Duodenal mucosa (tissue), 2 donors: ENCODE results near the gene OR51B2.

Experiments used
- H3K27ac ChIP-seq: one replicate; pipeline ENCODE4 v1.7.0; 2013; ENCODE audit warnings: low read depth, low read length
- H3K27me3 ChIP-seq, 2 donors: one replicate each; pipeline ENCODE4 v1.7.0; 2013; ENCODE audit warnings: low read length in 2 of 2, control low read depth in 1 of 2; ENCODE audit not compliant: insufficient read depth in 2 of 2, control insufficient read depth in 1 of 2
- H3K36me3 ChIP-seq, 2 donors: one replicate each; pipeline ENCODE4 v1.7.0; 2013; ENCODE audit warnings: low read length in 2 of 2, control low read depth in 1 of 2; ENCODE audit not compliant: insufficient read depth in 2 of 2, control insufficient read depth in 1 of 2
- H3K4me1 ChIP-seq, 2 donors: one replicate each; pipeline ENCODE4 v1.7.0; 2013; ENCODE audit warnings: low read length in 2 of 2, control low read depth in 1 of 2; ENCODE audit not compliant: insufficient read depth in 2 of 2, control insufficient read depth in 1 of 2
- H3K4me3 ChIP-seq, 2 donors: one replicate each; pipeline ENCODE4 v1.7.0; 2013; ENCODE audit warnings: low read length in 2 of 2, low read depth in 1 of 2
- H3K9ac ChIP-seq, 2 donors: one replicate each; pipeline ENCODE4 v1.7.0; 2013; ENCODE audit warnings: low read length in 2 of 2, low read depth in 1 of 2
- H3K9me3 ChIP-seq, 2 donors: one replicate each; pipeline ENCODE4 v1.7.0; 2013; ENCODE audit warnings: low read length in 2 of 2, control low read depth in 1 of 2; ENCODE audit not compliant: control insufficient read depth in 1 of 2

OR51B2 gene

GRCh38 chr11:5283882-5284281, 40.2 kb downstream of the OR51B2 start:
- H3K4me3 ChIP-seq, result no peak overlapping the region
- H3K27me3 ChIP-seq, result no peaks in the 10 kb centered on the region
- H3K36me3 ChIP-seq, result no peaks in the 10 kb centered on the region
- no peaks in the 10 kb centered on the region for H3K4me1 ChIP-seq
- H3K9me3 ChIP-seq, result no peaks in the 10 kb centered on the region
- H3K27ac ChIP-seq, result no peak overlapping the region
- H3K9ac ChIP-seq, result no peak overlapping the region

GRCh38 chr11:5283086-5283485, 41.0 kb downstream of the OR51B2 start:
- no peaks in the 10 kb centered on the region for H3K4me1 ChIP-seq
- H3K4me3 ChIP-seq, result no peak overlapping the region
- H3K9me3 ChIP-seq, result no peaks in the 10 kb centered on the region
- H3K27ac ChIP-seq, result no peak overlapping the region
- no peaks in the 10 kb centered on the region for H3K27me3 ChIP-seq
- no peaks in the 10 kb centered on the region for H3K36me3 ChIP-seq
- H3K9ac ChIP-seq, result no peak overlapping the region

GRCh38 chr11:5282628-5283027, 41.5 kb downstream of the OR51B2 start:
- H3K4me1 ChIP-seq, result no peaks in the 10 kb centered on the region
- no peak overlapping the region for H3K4me3 ChIP-seq
- H3K9me3 ChIP-seq, result no peaks in the 10 kb centered on the region
- no peaks in the 10 kb centered on the region for H3K36me3 ChIP-seq
- H3K27ac ChIP-seq, result no peak overlapping the region
- H3K27me3 ChIP-seq, result no peaks in the 10 kb centered on the region
- H3K9ac ChIP-seq, result no peak overlapping the region

- Histone ChIP-seq H3K4me1 (no peaks in the 10 kb centered on the region), H3K9me3 (no peaks in the 10 kb centered on the region), H3K36me3 (no peaks in the 10 kb centered on the region), H3K27me3 (no peaks in the 10 kb centered on the region), H3K4me3 (no peak overlapping the region), H3K27ac (no peak overlapping the region), H3K9ac (no peak overlapping the region)
Measured at GRCh38 chr11:5281596-5281995, 42.5 kb downstream of the OR51B2 start.

- H3K4me3 ChIP-seq, result no peak overlapping the region
- H3K36me3 ChIP-seq, result no peaks in the 10 kb centered on the region
- no peak overlapping the region for H3K9ac ChIP-seq
- no peaks in the 10 kb centered on the region for H3K4me1 ChIP-seq
- H3K27ac ChIP-seq, result no peak overlapping the region
- no peaks in the 10 kb centered on the region for H3K27me3 ChIP-seq
- no peaks in the 10 kb centered on the region for H3K9me3 ChIP-seq
Measured at GRCh38 chr11:5280582-5281102, 43.5 kb downstream of the OR51B2 start.

- H3K27me3 ChIP-seq, result no peaks in the 10 kb centered on the region
- H3K4me3 ChIP-seq, result no peak overlapping the region
Measured at GRCh38 chr11:5279471-5280090, 44.5 kb downstream of the OR51B2 start.

GRCh38 chr11:5277807-5278382, 46.2 kb downstream of the OR51B2 start:
- no peak overlapping the region for H3K27ac ChIP-seq
- H3K4me1 ChIP-seq, result no peaks in the 10 kb centered on the region
- no peaks in the 10 kb centered on the region for H3K9me3 ChIP-seq
- H3K9ac ChIP-seq, result no peak overlapping the region
- no peaks in the 10 kb centered on the region for H3K36me3 ChIP-seq
- H3K4me3 ChIP-seq, result no peak overlapping the region
- no peaks in the 10 kb centered on the region for H3K27me3 ChIP-seq

More at GRCh38 chr11:5279471-5280090, 44.5 kb downstream of the OR51B2 start:
- no peaks in the 10 kb centered on the region for H3K9me3 ChIP-seq
- H3K36me3 ChIP-seq, result no peaks in the 10 kb centered on the region
- H3K4me1 ChIP-seq, result no peaks in the 10 kb centered on the region
- H3K9ac ChIP-seq, result no peak overlapping the region
- H3K27ac ChIP-seq, result no peak overlapping the region

GRCh38 chr11:5276697-5277096, 47.4 kb downstream of the OR51B2 start:
- Histone ChIP-seq H3K27ac (no peak overlapping the region), H3K9me3 (no peaks in the 10 kb centered on the region), H3K4me1 (no peaks in the 10 kb centered on the region), H3K4me3 (no peak overlapping the region), H3K27me3 (no peaks in the 10 kb centered on the region), H3K36me3 (no peaks in the 10 kb centered on the region), H3K9ac (no peak overlapping the region)

GRCh38 chr11:5275369-5276110, 48.6 kb downstream of the OR51B2 start:
- Histone ChIP-seq H3K4me3 (no peak overlapping the region), H3K27me3 (no peaks in the 10 kb centered on the region), H3K27ac (no peak overlapping the region), H3K9me3 (no peaks in the 10 kb centered on the region), H3K4me1 (no peaks in the 10 kb centered on the region), H3K9ac (no peak overlapping the region), H3K36me3 (no peaks in the 10 kb centered on the region)

- H3K9me3 ChIP-seq, result no peaks in the 10 kb centered on the region
- no peaks in the 10 kb centered on the region for H3K27me3 ChIP-seq
- no peak overlapping the region for H3K4me3 ChIP-seq
- no peaks in the 10 kb centered on the region for H3K4me1 ChIP-seq
- H3K36me3 ChIP-seq, result no peaks in the 10 kb centered on the region
- H3K9ac ChIP-seq, result no peak overlapping the region
- H3K27ac ChIP-seq, result no peak overlapping the region
Measured at GRCh38 chr11:5274395-5274794, 49.7 kb downstream of the OR51B2 start.
